D721Med (cell line): ENCODE data around the gene TOMM20.

Experiments used
- DNase-seq: peaks from one replicate; pipeline ENCODE4 v3.0.0; 2011; ENCODE audit warnings: low spot score; ENCODE audit not compliant: insufficient read length
- FAIRE-seq: peaks from 2 replicates; lab custom pipeline; 2011; peaks lifted over from hg19 to GRCh38; lab: Jason Lieb, UNC
- TF ChIP-seq, protein P1 (sequence below): IDR thresholded peaks from 2 replicates; pipeline ENCODE4 v1.5.1; 2012; ENCODE audit warnings: mild to moderate bottlenecking, control low read depth; ENCODE audit not compliant: insufficient read depth; ENCODE audit errors: missing control alignments

Gene TOMM20

DNA sequence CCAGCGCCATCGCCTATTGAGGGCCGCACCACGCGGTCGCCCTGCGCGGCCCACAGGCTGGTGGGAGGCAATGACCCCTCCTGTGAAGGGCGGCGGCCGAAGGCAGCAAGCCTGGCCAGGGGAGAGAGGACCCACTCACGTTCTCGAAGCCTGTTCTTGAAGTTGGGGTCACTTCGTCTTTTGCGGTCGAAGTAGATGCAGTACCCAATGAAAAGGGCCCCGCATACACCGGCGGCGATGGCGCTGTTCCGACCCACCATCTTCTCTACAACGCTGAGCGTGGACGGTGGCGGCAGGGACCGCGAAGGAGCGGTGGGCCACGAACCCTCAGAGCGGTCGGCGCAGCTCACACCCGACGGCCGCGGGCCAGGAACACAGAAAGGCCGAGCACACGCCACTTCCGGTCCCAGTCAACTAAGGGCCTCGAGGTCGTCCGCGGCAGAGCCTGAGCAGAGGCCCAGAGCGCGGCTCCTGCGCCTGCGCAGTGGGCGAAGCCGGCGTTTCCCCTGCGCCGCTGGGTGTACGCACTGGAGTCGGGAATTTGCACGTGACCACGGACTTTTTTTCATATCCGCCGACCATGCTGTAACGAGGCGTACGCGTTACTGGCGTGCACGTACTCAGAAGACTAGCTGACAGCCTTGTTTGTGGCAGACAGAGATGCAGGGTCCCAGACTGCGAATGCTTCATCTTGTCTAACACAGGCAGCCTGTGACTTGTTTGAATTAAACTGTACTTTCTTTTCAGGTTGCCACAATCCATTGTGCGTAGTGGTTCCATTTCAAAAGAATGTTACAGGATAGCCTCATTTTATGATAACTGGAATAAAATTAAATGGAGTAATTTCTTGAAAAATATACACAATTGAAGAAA lies at the start of gene TOMM20:
Gene TOMM20 (minus strand): TSS at position 382 of the 873 bp plus-strand sequence. CDS start 122 bp downstream, at position 260.
- TF ChIP-seq, protein P1, sequence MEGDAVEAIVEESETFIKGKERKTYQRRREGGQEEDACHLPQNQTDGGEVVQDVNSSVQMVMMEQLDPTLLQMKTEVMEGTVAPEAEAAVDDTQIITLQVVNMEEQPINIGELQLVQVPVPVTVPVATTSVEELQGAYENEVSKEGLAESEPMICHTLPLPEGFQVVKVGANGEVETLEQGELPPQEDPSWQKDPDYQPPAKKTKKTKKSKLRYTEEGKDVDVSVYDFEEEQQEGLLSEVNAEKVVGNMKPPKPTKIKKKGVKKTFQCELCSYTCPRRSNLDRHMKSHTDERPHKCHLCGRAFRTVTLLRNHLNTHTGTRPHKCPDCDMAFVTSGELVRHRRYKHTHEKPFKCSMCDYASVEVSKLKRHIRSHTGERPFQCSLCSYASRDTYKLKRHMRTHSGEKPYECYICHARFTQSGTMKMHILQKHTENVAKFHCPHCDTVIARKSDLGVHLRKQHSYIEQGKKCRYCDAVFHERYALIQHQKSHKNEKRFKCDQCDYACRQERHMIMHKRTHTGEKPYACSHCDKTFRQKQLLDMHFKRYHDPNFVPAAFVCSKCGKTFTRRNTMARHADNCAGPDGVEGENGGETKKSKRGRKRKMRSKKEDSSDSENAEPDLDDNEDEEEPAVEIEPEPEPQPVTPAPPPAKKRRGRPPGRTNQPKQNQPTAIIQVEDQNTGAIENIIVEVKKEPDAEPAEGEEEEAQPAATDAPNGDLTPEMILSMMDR, result no peak
- DNase-seq, result peak; percentile 94
- FAIRE-seq, result peak; percentile 73

DNA sequence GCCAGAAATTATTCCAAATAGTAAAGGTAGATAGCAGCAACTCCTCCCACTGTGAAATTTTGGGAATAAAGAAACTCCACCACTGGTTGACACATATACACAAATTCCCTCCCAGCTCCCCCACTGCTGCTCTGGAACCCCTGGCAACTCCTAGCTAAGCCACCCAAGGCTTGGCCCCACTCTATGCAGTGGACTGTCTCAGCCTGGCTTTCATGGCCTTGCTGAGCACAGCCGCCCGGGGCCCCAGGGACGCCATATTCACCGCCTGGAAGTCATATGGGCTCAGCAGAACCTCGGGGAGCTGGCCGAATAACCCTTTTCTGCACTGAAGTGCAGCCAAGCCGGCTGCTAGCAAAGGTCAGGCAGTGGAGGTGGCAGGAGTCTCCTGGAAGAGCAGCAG lies 47.8 kb upstream of the TOMM20 start:
- DNase-seq, result no peak
- TF ChIP-seq, protein P1, result no peak
- no peak for FAIRE-seq

DNA sequence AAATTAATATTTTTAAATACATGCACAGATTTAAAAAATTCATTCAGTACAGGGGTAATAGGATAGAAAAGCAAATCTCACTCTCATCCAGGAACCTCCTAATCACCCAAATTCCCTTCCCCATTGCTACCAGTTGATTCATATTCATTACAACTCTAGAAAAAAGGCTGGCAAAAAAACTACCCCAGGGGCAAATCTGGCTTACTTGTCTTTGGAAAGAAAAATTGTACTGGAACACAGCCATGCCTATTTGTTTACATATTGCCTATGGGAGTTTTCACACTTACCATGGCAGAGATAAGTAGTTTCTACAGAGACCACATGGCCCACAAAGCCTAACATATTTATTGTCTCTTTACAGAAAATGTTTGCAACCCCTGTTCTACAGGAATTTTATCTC lies 41.3 kb upstream of the TOMM20 start:
- no peak for DNase-seq
- TF ChIP-seq, protein P1, result no peak
- FAIRE-seq, result no peak

DNA sequence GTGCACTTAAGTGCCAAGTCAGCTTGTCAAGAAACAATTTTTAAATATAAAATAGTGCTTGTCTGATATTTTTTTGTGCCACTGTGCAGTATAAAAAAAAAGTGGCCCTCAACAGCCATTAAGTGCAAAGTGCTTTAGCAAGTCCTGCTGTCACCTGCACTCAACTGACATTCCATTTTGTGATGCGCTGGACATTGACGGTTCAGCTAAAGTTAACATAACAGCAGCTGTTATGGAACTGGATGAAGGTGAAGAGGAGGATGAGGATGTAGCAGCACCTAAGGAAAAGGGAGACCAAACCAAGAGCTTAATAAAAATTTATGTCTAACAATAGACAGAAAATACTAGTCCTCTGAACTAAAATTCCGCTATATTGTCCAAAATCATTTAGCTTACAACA lies 39.7 kb upstream of the TOMM20 start:
- no peak for DNase-seq
- no peak for FAIRE-seq
- TF ChIP-seq, protein P1, result no peak

DNA sequence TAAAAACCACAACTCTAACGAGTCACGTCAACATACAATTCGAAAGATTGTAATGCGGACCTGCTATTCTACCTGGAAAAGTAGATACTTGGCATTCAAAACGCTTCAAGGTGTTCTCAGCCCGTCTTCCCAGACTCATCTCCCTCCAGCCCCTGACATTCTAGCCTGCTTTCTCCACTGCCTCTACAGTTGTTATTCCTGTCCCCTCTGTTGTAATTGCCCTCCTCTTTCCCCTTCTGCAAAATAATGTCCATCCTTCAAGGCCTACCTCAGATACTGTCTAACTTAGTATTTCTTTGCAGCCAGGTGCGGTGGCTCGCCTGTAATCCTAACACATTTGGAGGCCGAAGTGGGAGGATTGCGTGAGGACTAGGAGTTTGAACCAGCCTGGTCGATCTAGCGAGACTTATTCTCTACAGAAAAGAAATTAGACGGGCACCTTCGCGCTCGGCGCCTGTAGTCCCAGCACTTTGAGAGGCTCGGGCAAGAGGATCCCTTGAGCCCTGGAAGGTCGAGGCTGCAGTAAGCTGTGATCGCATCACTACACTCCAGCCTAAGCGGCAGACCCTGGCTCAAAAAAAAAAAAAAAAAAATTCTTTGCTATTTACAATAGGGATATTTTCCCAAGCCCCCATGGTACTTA lies 33.2 kb upstream of the TOMM20 start:
- FAIRE-seq, result no peak
- no peak for DNase-seq

DNA sequence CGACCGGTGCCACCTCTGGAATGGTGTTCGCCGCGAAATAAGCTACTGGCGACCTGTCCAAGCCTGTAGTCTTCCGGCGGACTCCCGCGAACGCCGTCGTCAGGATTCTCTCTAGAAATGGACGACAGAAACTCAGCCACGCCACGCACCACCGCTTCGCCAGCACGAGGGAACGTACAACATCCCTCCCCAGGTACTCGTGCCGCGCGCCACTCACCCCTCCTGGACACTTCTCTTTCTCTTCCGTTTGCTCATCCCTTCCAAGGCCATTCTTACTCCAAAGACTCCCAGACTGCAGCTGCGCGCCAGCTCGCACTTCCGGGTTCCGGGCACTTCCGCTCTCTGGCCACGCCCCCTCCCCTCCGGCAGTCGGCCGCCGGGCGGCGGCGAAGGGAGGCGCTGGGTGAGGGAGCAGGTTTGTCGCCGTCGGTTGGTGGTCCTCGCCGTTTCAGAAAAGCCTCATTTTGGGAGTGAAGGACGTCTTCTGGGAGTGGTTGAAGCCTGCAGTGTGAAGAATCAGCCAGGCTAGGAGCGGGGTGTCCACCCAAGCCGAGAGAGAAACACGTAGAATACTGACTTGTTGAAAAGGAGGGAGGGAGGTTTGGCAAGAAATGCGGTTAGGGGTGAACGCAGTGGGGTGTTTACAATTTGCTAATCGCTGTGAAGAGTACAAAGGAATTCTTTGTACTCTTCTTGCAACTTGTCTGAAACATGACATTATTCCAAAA lies 32.5 kb upstream of the TOMM20 start, which contains the start of gene RBM34:
Gene RBM34 (minus strand): TSS at position 294 of the 728 bp plus-strand sequence. CDS start 24 bp downstream, at position 270.
- DNase-seq (peak; percentile 92), FAIRE-seq (no peak)
- TF ChIP-seq, protein P1, result peak; percentile 3

More for the DNA sequence above, 33.2 kb upstream of the TOMM20 start:
- TF ChIP-seq, protein P1, result no peak
